Measurements from ENCODE around the gene AGFG2.

DNA sequence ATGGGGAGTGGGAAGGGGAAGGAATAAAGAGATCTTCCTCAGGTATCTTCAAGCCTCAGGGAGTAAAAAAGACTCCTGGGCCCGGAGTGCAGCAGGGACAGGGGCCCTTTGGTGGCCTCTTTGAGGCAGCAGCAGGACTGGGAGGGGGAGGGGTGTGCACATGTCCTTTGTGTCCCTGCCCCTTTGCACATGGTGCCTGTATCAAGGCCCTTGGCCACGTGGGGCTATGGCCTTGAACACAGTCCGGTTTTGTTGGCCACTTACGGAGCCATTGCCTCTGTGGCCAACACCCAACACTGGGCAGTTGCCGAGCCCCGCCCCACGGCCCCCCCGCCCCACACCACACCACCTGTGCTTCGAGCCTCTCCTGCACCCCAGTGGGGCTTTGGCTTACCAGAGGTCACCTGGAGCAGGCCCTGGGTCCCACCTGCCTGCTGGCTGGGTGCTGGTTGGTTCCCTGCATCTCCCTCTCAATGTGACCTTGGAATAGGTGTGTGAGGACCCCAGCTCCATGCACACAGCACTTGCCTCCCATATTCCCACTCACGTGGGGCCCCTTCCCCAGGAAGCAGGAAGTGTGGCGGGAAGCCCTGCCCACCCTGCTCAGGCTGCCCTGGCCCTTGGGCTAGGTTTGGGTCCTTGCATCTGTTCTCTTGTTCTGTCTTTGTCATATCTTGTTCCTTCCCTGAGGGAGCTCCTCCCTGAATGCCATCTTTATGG, 29.3 kb downstream of the AGFG2 start:
- TF ChIP-seq POLR2AphosphoS5 (IDR thresholded peaks at IDR 0.05; ENCODE audit: insufficient read depth in 1 of 2, low read depth in 1 of 2): no peak
- TF ChIP-seq, protein P1, sequence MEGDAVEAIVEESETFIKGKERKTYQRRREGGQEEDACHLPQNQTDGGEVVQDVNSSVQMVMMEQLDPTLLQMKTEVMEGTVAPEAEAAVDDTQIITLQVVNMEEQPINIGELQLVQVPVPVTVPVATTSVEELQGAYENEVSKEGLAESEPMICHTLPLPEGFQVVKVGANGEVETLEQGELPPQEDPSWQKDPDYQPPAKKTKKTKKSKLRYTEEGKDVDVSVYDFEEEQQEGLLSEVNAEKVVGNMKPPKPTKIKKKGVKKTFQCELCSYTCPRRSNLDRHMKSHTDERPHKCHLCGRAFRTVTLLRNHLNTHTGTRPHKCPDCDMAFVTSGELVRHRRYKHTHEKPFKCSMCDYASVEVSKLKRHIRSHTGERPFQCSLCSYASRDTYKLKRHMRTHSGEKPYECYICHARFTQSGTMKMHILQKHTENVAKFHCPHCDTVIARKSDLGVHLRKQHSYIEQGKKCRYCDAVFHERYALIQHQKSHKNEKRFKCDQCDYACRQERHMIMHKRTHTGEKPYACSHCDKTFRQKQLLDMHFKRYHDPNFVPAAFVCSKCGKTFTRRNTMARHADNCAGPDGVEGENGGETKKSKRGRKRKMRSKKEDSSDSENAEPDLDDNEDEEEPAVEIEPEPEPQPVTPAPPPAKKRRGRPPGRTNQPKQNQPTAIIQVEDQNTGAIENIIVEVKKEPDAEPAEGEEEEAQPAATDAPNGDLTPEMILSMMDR (IDR thresholded peaks at IDR 0.05): no peak
